Endothelial cell of umbilical vein (primary cell): Measurements from ENCODE around the gene ULBP1.

Experiments used
- CTCF ChIP-seq, 2 donors: IDR thresholded peaks; 1 replicate in 1 of 2; 2 replicates in 1 of 2; pipeline ENCODE4 v1.5.1; 2011; ENCODE audit warnings: low read length in 2 of 2, mild to moderate bottlenecking in 2 of 2, moderate library complexity in 2 of 2, control low read depth in 1 of 2, inconsistent platforms in 1 of 2, low read depth in 1 of 2; ENCODE audit not compliant: insufficient read depth in 1 of 2; ENCODE audit errors: extremely low read depth in 1 of 2
- EZH2 ChIP-seq: IDR thresholded peaks from 2 replicates; pipeline ENCODE4 v1.6.1; 2012; ENCODE audit warnings: borderline replicate concordance, low read depth, mild to moderate bottlenecking, moderate library complexity, low read length, inconsistent platforms; ENCODE audit not compliant: severe bottlenecking
- FOS ChIP-seq: IDR thresholded peaks from 2 replicates; pipeline ENCODE4 v1.6.1; 2011; ENCODE audit warnings: mild to moderate bottlenecking, low read length, moderate library complexity, borderline replicate concordance; ENCODE audit not compliant: insufficient read depth
- POLR2A ChIP-seq: IDR thresholded peaks from 2 replicates; pipeline ENCODE4 v1.6.1; 2012; ENCODE audit warnings: low read depth, mild to moderate bottlenecking, control low read depth, low read length

GRCh38 chr6:149963462-149964307 lies at the start of gene ULBP1:
- TF ChIP-seq POLR2A, result no peak
- no peak for TF ChIP-seq CTCF (IDR thresholded peaks at IDR 0.05; ENCODE audit: extremely low read depth in 1 of 2, insufficient read depth in 1 of 2, low read depth in 1 of 2, low read length in 2 of 2)
- no peak for TF ChIP-seq EZH2
- no peak for TF ChIP-seq FOS
